GM06990 (cell line): Measurements from ENCODE around the gene NAP1L1.

ENCODE experiments used
- DNase-seq: peaks from one replicate; pipeline ENCODE4 v3.0.0-alpha.2; 2011; ENCODE audit not compliant: insufficient read length; ENCODE audit errors: extremely low read depth
- H3K27me3 ChIP-seq: replicated peaks from 2 replicates; pipeline ENCODE4 v1.6.0; 2011; ENCODE audit warnings: low read length; ENCODE audit not compliant: control insufficient read depth, insufficient read depth
- H3K36me3 ChIP-seq: 2 replicates; pipeline ENCODE4 v1.5.1; 2011; ENCODE audit warnings: low read length; ENCODE audit not compliant: control insufficient read depth, insufficient read depth
- H3K4me3 ChIP-seq: replicated peaks from 2 replicates; pipeline ENCODE4 v1.5.1; 2011; ENCODE audit warnings: low read depth, mild to moderate bottlenecking, control low read depth, low read length
- CTCF ChIP-seq: IDR thresholded peaks from 2 replicates; pipeline ENCODE4 v1.5.1; 2011; ENCODE audit warnings: low read length, control low read depth, mild to moderate bottlenecking, inconsistent platforms; ENCODE audit not compliant: insufficient read depth, poor library complexity, severe bottlenecking

Gene NAP1L1

GRCh38 chr12:76022506-76022905, 62.0 kb downstream of the NAP1L1 start:
- no peaks in the 10 kb centered on the region for H3K27me3 ChIP-seq
- DNase-seq = no peak
- no peak overlapping the region for H3K4me3 ChIP-seq
- H3K36me3 ChIP-seq = no peaks in the 10 kb centered on the region
- no peak for TF ChIP-seq CTCF

GRCh38 chr12:76020731-76021672, 63.5 kb downstream of the NAP1L1 start:
- Histone ChIP-seq H3K4me3 (no peak overlapping the region), H3K27me3 (no peaks in the 10 kb centered on the region), H3K36me3 (no peaks in the 10 kb centered on the region)
- TF ChIP-seq CTCF = no peak
- DNase-seq = peak; percentile 26

- no peaks in the 10 kb centered on the region for H3K27me3 ChIP-seq
- no peaks in the 10 kb centered on the region for H3K36me3 ChIP-seq
- no peak for TF ChIP-seq CTCF
- DNase-seq = no peak
- H3K4me3 ChIP-seq = no peak overlapping the region
Measured at GRCh38 chr12:76020281-76020680, 64.2 kb downstream of the NAP1L1 start.

- no peak for DNase-seq
- Histone ChIP-seq H3K27me3 (no peaks in the 10 kb centered on the region), H3K36me3 (no peaks in the 10 kb centered on the region), H3K4me3 (no peak overlapping the region)
- no peak for TF ChIP-seq CTCF
Measured at GRCh38 chr12:76018672-76019071, 65.8 kb downstream of the NAP1L1 start.

- Histone ChIP-seq H3K27me3 (no peaks in the 10 kb centered on the region), H3K36me3 (no peaks in the 10 kb centered on the region), H3K4me3 (no peak overlapping the region)
- DNase-seq = no peak
- TF ChIP-seq CTCF = no peak
Measured at GRCh38 chr12:76018111-76018510, 66.4 kb downstream of the NAP1L1 start.

- no peaks in the 10 kb centered on the region for H3K36me3 ChIP-seq
- H3K4me3 ChIP-seq = no peak overlapping the region
- TF ChIP-seq CTCF = no peak
- H3K27me3 ChIP-seq = no peaks in the 10 kb centered on the region
- DNase-seq = no peak
Measured at GRCh38 chr12:76014007-76014406, 70.5 kb downstream of the NAP1L1 start.
